NCI-H128 (cell line): ENCODE data around the gene CNOT2.
"Not testable (repeated sequence)": the region's sequence is repeated elsewhere in the genome, so short reads cannot be mapped to it uniquely, and the experiment has no call there.

Source experiments
- DNase-seq: peaks from one replicate; lab custom pipeline; 2025; ENCODE audit not compliant: unreplicated experiment; lab: John Stamatoyannopoulos, UW

The CNOT2 gene

GRCh38 chr12:70304684-70305555 lies 61.7 kb downstream of the CNOT2 start:
- not testable (repeated sequence) for DNase-seq

DNA sequence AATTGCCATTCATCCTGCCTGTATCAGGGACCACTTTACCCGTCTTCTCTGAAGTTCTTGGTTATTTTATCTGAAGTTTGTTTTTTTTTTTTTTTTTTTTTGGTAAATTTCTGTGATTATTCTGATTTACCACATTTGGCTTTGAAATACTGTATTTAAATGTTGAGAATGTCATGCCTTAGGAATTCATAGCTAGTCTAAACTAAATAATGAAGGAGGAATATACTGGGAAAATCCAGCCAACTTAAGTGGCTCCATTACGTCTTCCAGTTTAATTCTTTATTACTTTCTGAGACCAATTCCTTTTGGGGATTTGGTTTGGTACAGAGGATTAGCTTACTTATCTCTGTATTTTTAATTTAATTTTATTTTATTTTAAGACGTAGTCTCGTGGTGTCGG lies 62.6 kb downstream of the CNOT2 start:
- no peak for DNase-seq

DNA sequence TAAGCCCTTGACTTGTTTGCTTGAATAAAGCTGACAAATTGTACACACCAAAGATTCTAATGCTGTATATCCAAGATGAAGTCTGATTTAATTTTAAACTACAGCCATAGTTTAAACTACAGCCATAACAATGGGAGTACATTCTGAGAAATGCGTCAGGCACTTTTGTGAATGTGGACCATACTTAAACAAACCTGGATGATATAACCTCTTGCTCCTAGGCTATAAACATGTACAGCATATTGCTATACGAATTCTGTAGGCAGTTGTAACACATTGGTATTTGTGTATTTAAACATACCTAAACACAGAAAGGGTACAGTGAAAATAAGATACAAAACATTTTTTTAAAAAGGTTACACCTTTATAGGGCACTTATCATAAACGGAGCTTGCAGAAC lies 63.4 kb downstream of the CNOT2 start:
- DNase-seq: no peak

- no peak for DNase-seq
Observed at GRCh38 chr12:70307868-70308267, 64.6 kb downstream of the CNOT2 start.

GRCh38 chr12:70309348-70309747 lies 66.1 kb downstream of the CNOT2 start:
- DNase-seq: no peak

DNA sequence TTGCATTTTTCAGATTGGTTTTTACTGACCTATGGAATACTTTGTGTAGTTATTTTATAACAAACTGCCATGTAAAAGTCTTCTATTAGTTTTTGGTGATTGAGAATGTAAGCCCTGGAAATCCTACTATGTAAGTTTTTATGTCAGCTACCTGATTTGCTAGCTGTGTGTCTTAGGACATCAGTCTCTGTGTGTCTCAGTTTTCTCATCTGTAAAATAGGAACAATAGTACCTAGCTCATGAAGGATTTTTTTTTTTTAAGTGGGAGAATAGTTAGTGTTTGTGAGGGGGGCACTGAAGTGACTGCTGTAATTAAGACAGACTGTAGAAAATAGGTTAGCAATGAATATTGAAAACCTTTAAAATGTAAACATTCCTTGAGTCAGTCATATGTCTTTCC lies 70.9 kb downstream of the CNOT2 start:
- no peak for DNase-seq

DNA sequence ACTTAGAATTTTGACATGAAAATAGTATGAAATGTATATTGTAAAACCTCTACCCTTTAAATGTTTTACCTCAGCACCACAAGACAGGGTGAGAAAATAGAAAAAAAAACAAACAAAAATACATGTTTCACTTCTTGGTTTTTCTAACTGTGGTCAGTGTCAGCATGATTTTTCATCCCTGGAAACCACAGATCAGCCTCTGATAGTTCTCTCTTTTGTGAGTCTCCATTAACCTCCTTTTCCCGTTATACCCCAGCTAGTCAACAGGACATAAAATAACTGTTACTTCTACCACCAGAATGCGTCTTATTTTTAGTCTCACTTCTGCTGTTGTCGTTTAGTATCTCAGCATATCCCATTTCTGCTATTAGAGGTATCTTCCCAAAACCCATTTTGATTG lies 74.5 kb downstream of the CNOT2 start:
- DNase-seq: no peak

- DNase-seq: no peak
Observed at GRCh38 chr12:70319605-70320004, 76.4 kb downstream of the CNOT2 start.

DNA sequence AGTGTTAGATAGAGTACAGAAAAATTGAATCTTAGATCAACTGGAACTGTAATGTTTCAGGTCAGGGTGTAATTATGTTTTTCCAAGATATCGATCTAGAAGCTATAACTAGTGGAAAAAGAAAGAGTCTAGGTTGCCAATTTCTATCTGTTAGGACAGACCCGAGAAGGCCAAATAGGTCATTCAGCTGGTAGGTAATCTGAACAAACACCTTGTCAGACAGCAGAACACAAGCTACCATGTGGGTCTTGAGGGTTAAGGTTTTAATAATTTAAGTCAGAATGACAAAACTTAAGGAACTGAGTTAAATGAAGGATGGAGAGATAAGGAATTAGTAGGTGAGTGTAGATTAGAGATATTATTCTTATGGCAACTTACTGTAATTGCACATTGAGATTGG lies 78.0 kb downstream of the CNOT2 start:
- no peak for DNase-seq

DNA sequence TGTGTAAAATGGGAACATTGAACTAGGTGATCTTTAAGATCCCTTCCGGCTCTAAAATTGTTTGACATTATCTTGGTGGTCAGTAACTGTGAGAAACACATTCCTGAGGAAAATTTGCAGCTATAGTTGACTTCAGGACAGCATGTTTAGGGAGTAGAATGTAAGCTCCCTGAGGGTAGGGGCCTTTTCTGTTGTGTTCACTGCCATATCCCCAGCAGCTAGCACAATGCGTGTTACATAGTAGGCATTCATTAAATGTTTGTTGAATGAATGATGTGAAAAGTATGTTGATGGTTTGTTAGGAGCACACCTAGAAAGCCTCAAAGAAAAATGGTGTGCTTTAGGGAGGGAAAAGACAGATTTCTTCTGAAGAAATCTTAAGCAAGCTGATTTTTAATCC lies 84.3 kb downstream of the CNOT2 start:
- DNase-seq: no peak

- no peak for DNase-seq
Observed at GRCh38 chr12:70329728-70330127, 86.5 kb downstream of the CNOT2 start.

DNA sequence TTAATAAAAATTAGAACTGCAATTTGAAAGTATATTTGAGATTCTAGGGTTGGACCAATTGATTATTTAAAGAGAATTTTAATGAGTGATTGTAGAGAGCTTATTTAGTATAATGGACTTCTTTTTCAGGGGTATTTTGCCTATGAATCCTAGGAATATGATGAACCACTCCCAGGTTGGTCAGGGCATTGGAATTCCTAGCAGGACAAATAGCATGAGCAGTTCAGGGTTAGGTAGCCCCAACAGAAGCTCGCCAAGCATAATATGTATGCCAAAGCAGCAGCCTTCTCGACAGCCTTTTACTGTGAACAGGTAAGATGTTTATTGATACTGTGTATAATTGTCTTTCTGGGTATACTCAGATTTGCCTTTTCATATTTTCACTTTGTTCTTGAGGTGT lies 86.9 kb downstream of the CNOT2 start:
- no peak for DNase-seq

DNA sequence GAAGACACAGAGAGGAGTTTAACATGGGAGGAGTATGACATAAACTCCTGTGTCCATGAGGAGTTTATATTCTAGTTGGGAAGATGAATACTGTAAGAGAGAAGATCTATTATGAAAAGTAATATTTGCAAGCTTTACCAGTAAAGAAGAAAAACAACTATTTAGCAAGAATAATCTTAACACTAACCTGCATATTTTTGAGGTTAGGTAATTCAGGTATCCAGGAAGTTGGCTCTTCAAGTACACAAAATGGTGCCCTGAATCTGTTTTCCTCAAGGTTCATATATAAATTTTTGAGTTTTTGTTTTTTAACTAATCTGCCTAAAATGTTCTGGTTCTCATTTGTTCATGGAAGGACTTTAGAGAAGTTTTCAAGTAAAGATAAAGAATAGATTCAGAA lies 89.0 kb downstream of the CNOT2 start:
- no peak for DNase-seq

DNA sequence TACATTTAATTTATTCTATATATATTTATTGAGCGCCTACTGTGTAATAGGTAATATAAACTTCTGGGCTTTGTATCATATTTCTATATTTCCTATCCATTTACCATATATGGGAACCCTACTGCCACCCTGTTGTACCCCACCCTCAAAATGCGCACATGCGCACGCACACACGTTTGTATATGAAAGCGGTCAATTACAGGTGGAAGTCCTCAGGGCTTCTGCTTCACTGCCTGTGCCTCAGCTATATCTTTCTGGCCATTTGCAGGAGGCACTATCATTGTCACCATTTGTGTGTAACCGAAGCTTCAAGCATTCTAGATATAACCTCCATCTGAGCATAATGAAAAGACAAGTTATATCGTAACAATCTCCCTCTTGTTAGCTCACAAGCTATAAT lies 91.5 kb downstream of the CNOT2 start:
- DNase-seq: no peak

GRCh38 chr12:70338531-70338930 lies 95.3 kb downstream of the CNOT2 start:
- no peak for DNase-seq

- no peak for DNase-seq
Observed at GRCh38 chr12:70351076-70351475, 107.8 kb downstream of the CNOT2 start.

DNA sequence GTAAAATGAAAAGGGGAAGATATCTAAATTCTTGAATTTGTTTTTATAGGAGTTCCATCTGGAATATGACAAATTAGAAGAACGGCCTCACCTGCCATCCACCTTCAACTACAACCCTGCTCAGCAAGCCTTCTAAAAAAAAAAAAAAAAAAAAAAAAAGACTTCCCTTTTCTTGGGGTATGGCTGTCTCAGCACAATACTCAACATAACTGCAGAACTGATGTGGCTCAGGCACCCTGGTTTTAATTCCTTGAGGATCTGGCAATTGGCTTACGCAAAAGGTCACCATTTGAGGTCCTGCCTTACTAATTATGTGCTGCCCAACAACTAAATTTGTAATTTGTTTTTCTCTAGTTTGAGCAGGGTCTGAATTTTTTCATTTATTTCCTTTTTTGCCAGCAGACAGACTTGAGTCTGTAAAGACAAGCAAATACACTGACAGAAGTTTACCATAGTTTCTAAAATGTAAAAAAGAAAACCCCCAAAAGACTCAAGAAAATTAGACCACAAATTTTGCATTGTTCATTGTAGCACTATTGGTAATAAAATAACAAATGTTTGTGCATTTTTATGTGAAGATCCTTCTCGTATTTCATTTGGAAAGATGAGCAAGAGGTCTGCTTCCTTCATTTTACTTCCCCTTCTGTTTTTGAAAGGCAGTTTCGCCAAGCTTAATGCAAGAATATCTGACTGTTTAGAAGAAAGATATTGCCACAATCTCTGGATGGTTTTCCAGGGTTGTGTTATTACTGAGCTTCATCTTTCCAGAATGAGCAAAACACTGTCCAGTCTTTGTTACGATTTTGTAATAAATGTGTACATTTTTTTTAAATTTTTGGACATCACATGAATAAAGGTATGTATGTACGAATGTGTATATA lies 110.8 kb downstream of the CNOT2 start:
- no peak for DNase-seq

DNA sequence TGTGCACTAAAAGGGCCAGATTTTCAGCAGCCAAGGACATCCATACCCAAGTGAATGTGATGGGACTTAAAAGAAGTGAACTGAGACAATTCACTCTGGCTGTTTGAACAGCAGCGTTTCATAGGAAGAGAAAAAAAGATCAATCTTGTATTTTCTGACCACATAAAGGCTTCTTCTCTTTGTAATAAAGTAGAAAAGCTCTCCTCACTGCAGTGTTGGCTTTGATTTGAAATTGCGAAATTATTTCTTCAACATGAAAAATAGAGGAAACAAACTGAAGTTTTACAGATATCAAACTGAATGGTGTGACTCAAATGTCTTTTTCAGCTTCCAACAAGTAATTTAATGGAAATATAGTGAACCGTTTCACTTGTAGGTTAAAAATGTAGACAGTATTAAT lies 111.6 kb downstream of the CNOT2 start:
- DNase-seq: no peak

- no peak for DNase-seq
Observed at GRCh38 chr12:70355972-70356371, 112.7 kb downstream of the CNOT2 start.

GRCh38 chr12:70359458-70360197 lies 116.4 kb downstream of the CNOT2 start:
- DNase-seq: no peak

DNA sequence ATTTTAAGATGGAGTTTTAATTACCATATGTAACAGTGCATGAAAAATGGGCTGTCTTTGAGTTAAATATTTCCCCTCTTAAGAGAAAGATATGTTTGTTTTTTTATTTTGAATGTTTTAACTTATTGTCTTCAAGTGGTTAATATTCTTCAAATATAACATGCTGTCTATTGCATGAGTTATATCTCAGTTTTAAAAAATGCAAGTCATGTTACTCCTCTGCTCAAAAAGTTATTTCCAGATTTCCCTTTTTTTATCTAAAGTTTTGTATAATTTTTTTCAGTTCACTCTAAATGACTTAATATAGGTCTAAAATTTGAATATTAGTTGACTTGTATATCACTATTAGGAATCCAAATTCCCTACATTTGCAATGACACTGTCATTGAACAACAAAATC lies 117.0 kb downstream of the CNOT2 start:
- no peak for DNase-seq
